IMR-90 (cell line): ENCODE data around the gene CLDN11. TPM values are rescaled to one million over a fixed set of nuclear protein-coding genes. Genes with fewer than 3 reads are reported as not detected.

Experiments used
- ATAC-seq: fragments of 200-7000 bp; cut with Tn5 transposase; 2 replicates; pipeline ENCODE4 v1.9.1; 2020; ENCODE audit warnings: low read depth, mild to moderate bottlenecking, moderate library complexity
- BruUV-seq: library from RNA; stranded (reverse); fragments of 400-500 nt; replicated peaks from 2 replicates; lab custom pipeline; 2021; lab: Mats Ljungman, UMichigan
- CTCF ChIA-PET: fragments of 300-600 bp; formaldehyde crosslinking; extraction: SDS; loops from one replicate; lab custom pipeline; 2021; ENCODE audit warnings: antibody characterized with exemption; lab: Yijun Ruan, JAX
- POLR2A ChIA-PET: fragments of 300-600 bp; sonication (Branson Sonifier 250); formaldehyde crosslinking; loops from one replicate; lab custom pipeline; 2022; ENCODE audit warnings: antibody characterized with exemption; ENCODE audit not compliant: unreplicated experiment; lab: Charles Lee
- DNase-seq: peaks from one replicate; pipeline ENCODE4 v3.0.0; 2013
- H2AFZ ChIP-seq: replicated peaks from 2 replicates; pipeline ENCODE3; 2013; ENCODE audit warnings: low read length, mild to moderate bottlenecking; ENCODE audit not compliant: poor library complexity
- H2AK5ac ChIP-seq: 2 replicates; pipeline ENCODE4 v1.6.1; 2013; ENCODE audit warnings: low read depth, low read length, inconsistent platforms
- H2AK9ac ChIP-seq: replicated peaks from 2 replicates; pipeline ENCODE3; 2013; ENCODE audit warnings: mild to moderate bottlenecking, low read depth, low read length, moderate library complexity; ENCODE audit not compliant: poor library complexity
- H2BK120ac ChIP-seq: 2 replicates; pipeline ENCODE4 v1.6.1; 2013; ENCODE audit warnings: low read depth, low read length, inconsistent platforms
- H2BK15ac ChIP-seq: 3 replicates; pipeline ENCODE4 v1.6.1; 2013; ENCODE audit warnings: low read depth, low read length, inconsistent platforms
- H2BK20ac ChIP-seq: 2 replicates; pipeline ENCODE4 v1.6.1; 2013; ENCODE audit warnings: low read depth, mild to moderate bottlenecking, inconsistent platforms, low read length, moderate library complexity
- H2BK5ac ChIP-seq: 2 replicates; pipeline ENCODE4 v1.6.1; 2013; ENCODE audit warnings: mild to moderate bottlenecking, low read depth, low read length, inconsistent platforms; ENCODE audit not compliant: poor library complexity, severe bottlenecking
- H3K14ac ChIP-seq: replicated peaks from 2 replicates; pipeline ENCODE4 v1.6.1; 2013; ENCODE audit warnings: low read depth, low read length, inconsistent platforms
- H3K18ac ChIP-seq: 2 replicates; pipeline ENCODE4 v1.6.1; 2013; ENCODE audit warnings: low read depth, low read length, control low read depth
- H3K23ac ChIP-seq: 2 replicates; pipeline ENCODE4 v1.6.1; 2013; ENCODE audit warnings: low read depth, low read length, inconsistent platforms
- H3K27ac ChIP-seq: 2 replicates; pipeline ENCODE4 v1.5.1; 2013; ENCODE audit warnings: mild to moderate bottlenecking, control low read depth, low read length; ENCODE audit not compliant: insufficient read depth
- H3K27me3 ChIP-seq: 2 replicates; pipeline ENCODE4 v1.6.1; 2013; ENCODE audit warnings: low read length; ENCODE audit not compliant: control insufficient read depth, insufficient read depth
- H3K36me3 ChIP-seq: 2 replicates; pipeline ENCODE4 v1.6.1; 2013; ENCODE audit warnings: low read length, mixed read lengths; ENCODE audit not compliant: control insufficient read depth, insufficient read depth
- H3K4ac ChIP-seq: 2 replicates; pipeline ENCODE4 v1.6.1; 2013; ENCODE audit warnings: low read depth, low read length, inconsistent platforms
- H3K4me1 ChIP-seq: 2 replicates; pipeline ENCODE4 v1.6.1; 2013; ENCODE audit warnings: low read length, mixed read lengths; ENCODE audit not compliant: control insufficient read depth, insufficient read depth
- H3K4me2 ChIP-seq: 2 replicates; pipeline ENCODE4 v1.6.1; 2013; ENCODE audit warnings: low read depth, mild to moderate bottlenecking, control low read depth, low read length, moderate library complexity
- H3K4me3 ChIP-seq: 2 replicates; pipeline ENCODE4 v1.5.1; 2013; ENCODE audit warnings: low read depth, mild to moderate bottlenecking, control low read depth, low read length, moderate library complexity; ENCODE audit not compliant: insufficient read depth
- H3K56ac ChIP-seq: 2 replicates; pipeline ENCODE4 v1.6.1; 2013; ENCODE audit warnings: low read length, inconsistent platforms; ENCODE audit not compliant: insufficient read depth; ENCODE audit errors: extremely low read depth
- H3K79me1 ChIP-seq, 2 experiments: 2 replicates each; pipeline ENCODE4 v1.6.1; 2013; ENCODE audit warnings: low read length in 2 of 2, inconsistent platforms in 1 of 2, low read depth in 1 of 2
- H3K9ac ChIP-seq: 2 replicates; pipeline ENCODE4 v1.6.1; 2013; ENCODE audit warnings: low read depth, low read length, control low read depth
- H3K9me1 ChIP-seq: 2 replicates; pipeline ENCODE4 v1.6.1; 2013; ENCODE audit warnings: low read length, inconsistent platforms; ENCODE audit not compliant: insufficient read depth
- H3K9me3 ChIP-seq: 2 replicates; pipeline ENCODE4 v1.6.1; 2013; ENCODE audit warnings: low read length; ENCODE audit not compliant: control insufficient read depth, insufficient read depth
- H4K20me1 ChIP-seq: 2 replicates; pipeline ENCODE4 v1.6.1; 2013; ENCODE audit warnings: low read length, inconsistent platforms; ENCODE audit not compliant: insufficient read depth
- H4K5ac ChIP-seq: 2 replicates; pipeline ENCODE4 v1.6.1; 2013; ENCODE audit warnings: mild to moderate bottlenecking, low read depth, low read length, control low read depth
- H4K8ac ChIP-seq, 2 experiments: 2 replicates each; pipeline ENCODE4 v1.6.1; 2013; ENCODE audit warnings: low read depth in 2 of 2, low read length in 2 of 2, control low read depth in 1 of 2, inconsistent platforms in 1 of 2
- H4K91ac ChIP-seq: 2 replicates; pipeline ENCODE4 v1.6.1; 2013; ENCODE audit warnings: low read depth, low read length, inconsistent platforms; ENCODE audit not compliant: insufficient read depth
- CEBPB ChIP-seq: IDR thresholded peaks from 2 replicates; pipeline ENCODE4 v1.6.1; 2012; ENCODE audit warnings: low read depth, low read length, improper control_type of control experiment
- CHD1 ChIP-seq: IDR thresholded peaks from 2 replicates; pipeline ENCODE4 v1.6.1; 2012; ENCODE audit warnings: low read depth, low read length, improper control_type of control experiment
- CTCF ChIP-seq: conservative IDR thresholded peaks from 2 replicates; pipeline ENCODE4 v1.5.1; 2012; ENCODE audit warnings: mild to moderate bottlenecking, low read depth, low read length, improper control_type of control experiment
- ELK1 ChIP-seq: fragments of 150-350 bp; IDR thresholded peaks from 2 replicates; pipeline ENCODE4 v1.6.1; 2016; ENCODE audit warnings: low read depth, mild to moderate bottlenecking, low read length, moderate library complexity, borderline replicate concordance
- FOS ChIP-seq: fragments of 150-350 bp; IDR thresholded peaks from 2 replicates; pipeline ENCODE4 v1.6.1; 2016; ENCODE audit warnings: low read depth, low read length
- MAZ ChIP-seq: IDR thresholded peaks from 2 replicates; pipeline ENCODE4 v1.6.1; 2012; ENCODE audit warnings: low read depth, mild to moderate bottlenecking, low read length, improper control_type of control experiment, moderate library complexity, borderline replicate concordance
- MXI1 ChIP-seq: IDR thresholded peaks from 2 replicates; pipeline ENCODE4 v1.6.1; 2012; ENCODE audit warnings: low read depth, mild to moderate bottlenecking, low read length, moderate library complexity, borderline replicate concordance
- RCOR1 ChIP-seq: IDR thresholded peaks from 2 replicates; pipeline ENCODE4 v1.6.1; 2012; ENCODE audit warnings: mild to moderate bottlenecking, low read length, improper control_type of control experiment; ENCODE audit not compliant: insufficient replicate concordance
- RFX5 ChIP-seq: IDR thresholded peaks from 2 replicates; pipeline ENCODE4 v1.8.0; 2012; ENCODE audit warnings: low read depth, mild to moderate bottlenecking, low read length, moderate library complexity
- USF2 ChIP-seq: fragments of 150-350 bp; IDR thresholded peaks from 2 replicates; pipeline ENCODE4 v1.6.1; 2017; ENCODE audit warnings: mild to moderate bottlenecking, antibody characterized with exemption, low read length, low read depth
- WGBS, 2 experiments: methylation state at CpG; one replicate each; pipeline versions ENCODE4 v1.1.5 to v1.1.7; 2013; ENCODE audit warnings: missing lambda C conversion rate in 2 of 2; ENCODE audit not compliant: insufficient read length in 1 of 2; ENCODE audit errors: extremely low coverage in 2 of 2; 5-methylcytosine and 5-hydroxymethylcytosine counted together
- dilution Hi-C: fragments of 300-500 bp; cut with HindIII; formaldehyde crosslinking; loops from one replicate; pipeline ENCODE4 v1.14.3; 2018; ENCODE audit warnings: low sequenced_read_pairs; ENCODE audit not compliant: unreplicated experiment
- in situ Hi-C: fragments of 300-500 bp; cut with MboI; formaldehyde crosslinking; loops from 3 replicates; pipeline ENCODE4 v1.14.3; 2019; ENCODE audit warnings: low sequenced_read_pairs, inconsistent platforms, mixed read lengths
- intact Hi-C: fragments of 100-400 bp; cut with micrococcal nuclease; formaldehyde crosslinking; loops from 2 replicates; pipeline ENCODE4 v1.10.0; 2022
- polyA plus RNA-seq, 3 experiments: library from polyadenylated mRNA; depleted of rRNA; stranded (reverse); fragments of >200 nt; gene quantifications; 2 replicates each; pipeline ENCODE4 v1.2.3, GENCODE V29; 2012; ENCODE audit warnings: low replicate concordance in 1 of 3
- total RNA-seq: library from RNA; depleted of rRNA; stranded (reverse); fragments of >200 nt; gene quantifications from 2 replicates; pipeline ENCODE4 v1.2.3, GENCODE V29; 2012

Gene CLDN11
- total and polyA plus RNA-seq, 2 of the 4 experiments (the other 2 are of a cell fraction): 245 to 318 TPM

GRCh38 chr3:170450039-170450438, 31.4 kb downstream of the CLDN11 start:
- Histone ChIP-seq H3K79me1 (no peaks in the 10 kb centered on the region), H4K91ac (no peak overlapping the region), H3K56ac (no peak overlapping the region), H2BK15ac (no peak overlapping the region), H3K4ac (no peak overlapping the region), H3K14ac (no peak overlapping the region), H2AFZ (no peak overlapping the region), H3K36me3 (no peaks in the 10 kb centered on the region), H3K27me3 (no peaks in the 10 kb centered on the region), H3K27ac (no peak overlapping the region), H2AK5ac (no peak overlapping the region), H3K9me1 (no peaks in the 10 kb centered on the region), H3K4me2 (no peak overlapping the region), H3K23ac (no peak overlapping the region), H3K4me1 (no peaks in the 10 kb centered on the region; the same call in 1 of the 2 replicates), H2BK120ac (no peak overlapping the region), H2BK20ac (no peak overlapping the region), H2BK5ac (no peak overlapping the region), H3K18ac (no peak overlapping the region), H3K9me3 (no peaks in the 10 kb centered on the region), H4K5ac (no peak overlapping the region), H3K4me3 (no peak overlapping the region), H4K8ac (no peak overlapping the region), H3K9ac (no peak overlapping the region), H2AK9ac (no peak overlapping the region), H4K20me1 (no peaks in the 10 kb centered on the region)
- in situ Hi-C loops: no loop called here
- dilution Hi-C loops: no loop called here
- no CpG with 5 or more reads among the region's 2 CpGs for WGBS, 2 experiments
- DNase-seq (no peak), ATAC-seq (no peak)
- BruUV-seq: no TSS peak
- TF ChIP-seq MXI1: no peak
- no peak for TF ChIP-seq RCOR1
- TF ChIP-seq RFX5: no peak
- no peak for TF ChIP-seq CTCF
- no peak for TF ChIP-seq FOS
- TF ChIP-seq MAZ: no peak
- TF ChIP-seq CHD1: no peak
- TF ChIP-seq CEBPB: no peak
- TF ChIP-seq ELK1: no peak
- TF ChIP-seq USF2: no peak
- POLR2A ChIA-PET: no interaction called here
- intact Hi-C loops: no loop called here
- CTCF ChIA-PET: no interaction called here
